Motor neuron (in vitro differentiated cells): Measurements from ENCODE around the gene THAP3. TPM values are rescaled to one million over a fixed set of nuclear protein-coding genes. Genes with fewer than 3 reads are reported as not detected.

Experiments used
- ATAC-seq, 8 experiments: fragments of 200-7000 bp; cut with Tn5 transposase; replicated peaks in 6 of 8; 2 replicates each; pipeline ENCODE4 v1.8.0; 2021; ENCODE audit warnings: mild to moderate bottlenecking in 8 of 8, moderate library complexity in 8 of 8
- H3K27ac ChIP-seq, 2 donors: fragments of 250-450 bp; sonication (Bioruptor Pico); 2 replicates each; pipeline ENCODE4 v1.9.0; 2021; ENCODE audit warnings: antibody characterized with exemption in 2 of 2, mild to moderate bottlenecking in 2 of 2, moderate library complexity in 1 of 2
- H3K4me1 ChIP-seq, 2 donors: fragments of 250-450 bp; sonication (Bioruptor Pico); replicated peaks in 1 of 2; 2 replicates each; pipeline ENCODE4 v1.6.1; 2021; ENCODE audit warnings: antibody characterized with exemption in 2 of 2, mild to moderate bottlenecking in 2 of 2, moderate library complexity in 1 of 2
- H3K4me3 ChIP-seq, 5 donors: fragments of 250-450 bp; sonication (Bioruptor Pico); 2 replicates each; pipeline ENCODE4 v1.9.0; 2021; ENCODE audit warnings: antibody characterized with exemption in 5 of 5, mild to moderate bottlenecking in 5 of 5, moderate library complexity in 4 of 5
- WGBS, 10 experiments: fragments of 450-650 bp; shearing (Covaris generic); methylation state at CpG; one replicate each; pipeline ENCODE4 v1.0.0; 2022; 5-methylcytosine and 5-hydroxymethylcytosine counted together
- in situ Hi-C, 9 experiments: fragments of 400-800 bp; cut with MboI; loops; one replicate each; pipeline ENCODE4 v1.15.0; 2021; ENCODE audit warnings: low sequenced_read_pairs in 9 of 9, low pct_unique_long_range_greater_than_20kb in 2 of 9; ENCODE audit not compliant: unreplicated experiment in 9 of 9
- total RNA-seq, 8 experiments: library from RNA; unstranded; fragments of 300-600 nt; gene quantifications; 2 replicates each; pipeline versions ENCODE4 v1.2.3 to v1.2.4, GENCODE V29; 2022

THAP3 gene
- total RNA-seq, 8 experiments from 2014 or later, result 12.8 to 47.5 (median 30.1) TPM

DNA sequence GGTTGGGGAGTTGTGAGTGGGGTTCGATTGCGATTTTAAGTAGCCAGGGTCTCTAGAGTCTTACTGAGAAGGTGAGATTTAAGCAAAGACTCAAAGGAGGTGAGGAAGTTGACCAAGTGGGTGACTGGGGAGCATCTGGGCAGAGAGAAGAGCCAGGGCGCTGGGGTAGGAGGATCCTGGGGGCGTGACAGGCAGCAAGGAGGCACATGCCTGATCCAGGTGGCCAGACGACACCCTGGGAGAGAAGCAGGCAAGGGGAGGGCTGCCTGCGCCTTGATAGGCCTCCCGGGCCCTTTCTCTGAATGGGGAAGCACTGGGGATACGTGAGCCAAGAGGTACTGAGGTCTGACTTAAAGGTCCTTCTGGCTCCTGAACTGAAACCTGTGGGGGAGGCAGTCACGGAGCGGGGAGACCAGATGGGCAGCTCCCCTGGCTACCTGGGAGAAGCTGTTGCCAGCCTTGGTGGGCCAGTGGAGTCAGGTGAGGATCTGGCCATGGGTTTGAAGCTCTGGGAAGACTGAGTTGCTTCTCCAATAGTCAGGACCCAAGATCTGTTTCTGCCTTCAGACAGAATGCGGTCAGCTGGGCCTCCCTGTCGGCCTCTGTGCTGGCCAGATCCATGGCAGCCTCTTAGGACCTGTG lies 39.5 kb upstream of the THAP3 start:
- Histone ChIP-seq H3K4me3 (no peak overlapping the region), H3K4me1 (peaks cover 13% of the 10 kb centered on the region in 2 donors), H3K27ac (no peak overlapping the region)
- WGBS, 10 experiments, result 84 to 100% (median 97%) methylated on average over 1 to 10 of the region's 12 CpGs; no CpG with 5 or more reads in 4 of the 10 experiments
- in situ Hi-C loops, result no loop called here
- ATAC-seq, result no peak

DNA sequence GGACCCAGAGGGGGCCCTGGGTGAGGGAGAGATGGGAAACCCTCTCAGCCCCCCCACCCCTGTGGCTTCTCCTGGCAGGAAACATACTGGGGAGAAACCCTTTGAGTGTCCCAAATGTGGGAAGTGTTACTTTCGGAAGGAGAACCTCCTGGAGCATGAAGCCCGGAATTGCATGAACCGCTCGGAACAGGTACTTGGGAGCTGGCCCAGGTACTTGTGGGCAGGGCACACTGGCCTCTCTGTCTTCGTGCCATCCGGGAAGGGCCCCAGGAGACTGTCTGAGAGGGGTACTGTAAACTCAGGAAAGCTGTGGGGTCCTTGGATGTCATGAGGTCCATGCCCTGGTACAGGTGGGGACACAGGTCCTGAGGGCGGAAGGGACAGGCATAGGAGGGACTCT lies 38.8 kb upstream of the THAP3 start:
- Histone ChIP-seq H3K4me3 (no peak overlapping the region), H3K4me1 (peaks cover 9% of the 10 kb centered on the region in 2 donors), H3K27ac (no peak overlapping the region)
- peak in 4 of 8 experiments; percentile 3 to 12 (median 4) for ATAC-seq
- 91 to 100% (median 100%) methylated on average over 2 to 7 of the region's 7 CpGs; no CpG with 5 or more reads in 6 of the 10 experiments for WGBS, 10 experiments
- in situ Hi-C loops, result no loop called here

DNA sequence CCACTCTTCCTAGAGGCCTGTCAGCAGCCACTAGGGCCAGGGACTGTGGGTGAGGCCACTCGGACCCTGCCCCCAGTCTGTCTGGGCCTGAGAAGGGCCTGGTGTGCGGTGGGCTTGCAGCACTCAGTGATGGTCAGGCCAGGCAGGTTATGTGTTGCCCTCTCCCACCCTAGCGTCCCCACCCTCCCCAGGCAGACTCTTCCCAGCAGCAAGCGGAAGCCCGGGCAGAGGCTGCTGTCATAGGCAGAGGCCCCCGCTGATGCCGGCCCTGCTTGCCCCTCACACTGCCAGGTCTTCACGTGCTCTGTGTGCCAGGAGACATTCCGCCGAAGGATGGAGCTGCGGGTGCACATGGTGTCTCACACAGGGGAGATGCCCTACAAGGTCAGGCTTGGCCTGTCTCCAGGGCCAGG lies 38.3 kb upstream of the THAP3 start:
- in situ Hi-C loops, result no loop called here
- 100% methylated on average over 4 of the region's 11 CpGs; no CpG with 5 or more reads in 9 of the 10 experiments for WGBS, 10 experiments
- ATAC-seq, result peak in 5 of 8 experiments; percentile 3 to 23 (median 7)
- Histone ChIP-seq H3K4me1 (peaks cover 4% of the 10 kb centered on the region in 2 donors), H3K4me3 (no peak overlapping the region), H3K27ac (no peak overlapping the region)

DNA sequence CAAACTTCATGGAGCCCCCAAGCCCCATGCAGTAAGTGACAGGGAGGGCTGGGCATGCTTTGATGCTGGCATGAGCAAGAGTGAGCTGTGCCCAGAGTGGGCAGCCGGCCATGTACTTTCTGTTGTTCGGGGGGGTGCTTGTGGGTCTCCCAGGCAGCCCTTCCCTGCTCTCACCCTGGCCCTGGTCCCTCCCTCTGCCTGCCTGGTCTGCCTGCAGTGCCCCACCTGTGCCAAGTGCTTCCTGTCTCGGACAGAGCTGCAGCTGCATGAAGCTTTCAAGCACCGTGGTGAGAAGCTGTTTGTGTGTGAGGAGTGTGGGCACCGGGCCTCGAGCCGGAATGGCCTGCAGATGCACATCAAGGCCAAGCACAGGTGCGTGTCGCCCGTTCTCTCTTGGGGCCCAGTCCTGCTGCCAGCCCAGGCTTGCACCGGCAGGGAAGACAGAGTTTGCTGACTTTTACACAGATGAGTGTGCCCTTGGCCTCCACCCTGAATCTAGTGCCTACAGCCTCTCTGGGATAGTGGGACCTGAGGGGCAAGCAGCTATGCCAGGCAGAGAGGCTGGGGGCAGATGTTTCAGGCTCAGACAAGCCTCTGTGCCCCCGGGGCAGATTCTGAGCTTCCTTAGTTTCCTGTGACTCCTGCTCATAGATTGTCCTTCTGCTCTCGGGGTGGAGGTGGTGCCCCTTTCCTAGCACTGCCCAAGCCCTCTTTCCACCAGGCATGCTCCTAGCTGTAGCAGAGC lies 37.2 kb upstream of the THAP3 start:
- Histone ChIP-seq H3K4me3 (no peak overlapping the region), H3K4me1 (no peaks in the 10 kb centered on the region), H3K27ac (no peak overlapping the region)
- 76 to 100% (median 84%) methylated on average over 1 to 6 of the region's 13 CpGs; no CpG with 5 or more reads in 4 of the 10 experiments for WGBS, 10 experiments
- in situ Hi-C loops, result no loop called here
- peak in 2 of 8 experiments; percentile 3 to 18 for ATAC-seq

DNA sequence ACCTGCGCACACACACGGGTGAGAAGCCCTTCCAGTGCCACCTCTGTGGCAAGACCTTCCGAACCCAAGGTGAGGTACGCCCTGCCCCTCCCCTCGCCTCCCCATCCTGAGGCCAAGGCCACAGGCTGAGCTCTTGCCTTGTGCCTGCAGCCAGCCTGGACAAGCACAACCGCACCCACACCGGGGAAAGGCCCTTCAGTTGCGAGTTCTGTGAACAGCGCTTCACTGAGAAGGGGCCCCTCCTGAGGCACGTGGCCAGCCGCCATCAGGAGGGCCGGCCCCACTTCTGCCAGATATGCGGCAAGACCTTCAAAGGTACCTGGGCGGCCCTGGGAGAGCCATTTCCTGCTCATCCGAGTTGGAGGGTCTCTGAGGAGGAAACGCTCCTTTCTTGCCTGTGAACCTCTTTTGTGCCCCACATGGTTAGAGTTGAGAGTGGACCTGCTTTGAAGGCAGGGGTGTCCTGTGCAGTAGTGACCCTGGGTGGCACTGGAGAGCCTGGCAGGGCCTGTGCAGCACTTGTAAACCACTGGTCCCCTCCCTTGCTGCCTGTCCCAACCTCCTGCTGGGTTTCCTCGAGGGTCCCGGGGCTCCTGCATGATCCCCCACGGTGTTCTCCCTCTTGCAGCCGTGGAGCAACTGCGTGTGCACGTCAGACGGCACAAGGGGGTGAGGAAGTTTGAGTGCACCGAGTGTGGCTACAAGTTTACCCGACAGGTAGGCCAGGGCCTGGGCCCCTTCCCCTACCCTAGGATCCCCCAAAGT lies 36.4 kb upstream of the THAP3 start:
- ATAC-seq, result peak in 2 of 8 experiments; percentile 4 to 7
- H3K27ac ChIP-seq, result peak overlapping the region in 1 of 2 donors; percentile 20
- no peak overlapping the region for H3K4me3 ChIP-seq
- 64 to 98% (median 86%) methylated on average over 1 to 9 of the region's 25 CpGs; no CpG with 5 or more reads in 4 of the 10 experiments for WGBS, 10 experiments
- no peaks in the 10 kb centered on the region for H3K4me1 ChIP-seq
- in situ Hi-C loops, result no loop called here

DNA sequence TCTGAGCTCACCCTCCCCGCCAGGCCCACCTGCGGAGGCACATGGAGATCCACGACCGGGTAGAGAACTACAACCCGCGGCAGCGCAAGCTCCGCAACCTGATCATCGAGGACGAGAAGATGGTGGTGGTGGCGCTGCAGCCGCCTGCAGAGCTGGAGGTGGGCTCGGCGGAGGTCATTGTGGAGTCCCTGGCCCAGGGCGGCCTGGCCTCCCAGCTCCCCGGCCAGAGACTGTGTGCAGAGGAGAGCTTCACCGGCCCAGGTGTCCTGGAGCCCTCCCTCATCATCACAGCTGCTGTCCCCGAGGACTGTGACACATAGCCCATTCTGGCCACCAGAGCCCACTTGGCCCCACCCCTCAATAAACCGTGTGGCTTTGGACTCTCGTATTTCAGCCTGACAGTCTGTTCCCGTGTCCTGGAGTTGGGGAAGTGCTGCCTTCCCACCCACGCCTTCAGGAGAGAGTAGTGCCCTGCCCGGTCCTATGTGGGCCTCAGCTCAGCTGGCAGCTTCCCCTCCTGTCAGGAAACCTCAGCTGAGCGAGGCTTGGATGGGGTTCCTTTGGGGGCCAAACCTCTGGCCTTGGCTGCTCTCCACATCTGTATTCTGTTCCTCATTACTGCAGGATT lies 35.7 kb upstream of the THAP3 start:
- Histone ChIP-seq H3K4me3 (no peak overlapping the region), H3K4me1 (no peaks in the 10 kb centered on the region), H3K27ac (no peak overlapping the region)
- in situ Hi-C loops, result no loop called here
- peak in 2 of 8 experiments; percentile 2 to 5 for ATAC-seq
- 57 to 90% (median 81%) methylated on average over 1 to 10 of the region's 24 CpGs; no CpG with 5 or more reads in 5 of the 10 experiments for WGBS, 10 experiments

DNA sequence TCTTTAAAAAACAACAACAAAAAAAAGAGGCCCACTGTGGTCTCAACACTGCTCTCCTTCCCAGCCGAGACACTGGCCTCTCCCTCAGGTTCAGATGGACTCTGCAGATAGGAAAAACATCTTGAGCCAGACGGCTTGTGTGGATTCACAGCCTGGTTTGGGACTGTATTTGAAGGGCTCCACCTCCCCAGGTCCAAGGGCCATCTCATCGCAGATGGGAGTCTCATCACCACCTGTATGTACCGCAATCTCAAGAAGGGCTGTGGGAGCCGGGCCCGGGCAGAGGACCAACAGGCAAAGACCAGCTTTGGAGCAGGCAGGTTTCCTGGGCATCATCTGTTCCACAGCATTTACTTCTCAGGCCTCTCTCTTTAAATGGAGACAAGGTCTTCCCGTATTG lies 34.6 kb upstream of the THAP3 start:
- ATAC-seq, result no peak
- Histone ChIP-seq H3K27ac (no peak overlapping the region), H3K4me3 (no peak overlapping the region), H3K4me1 (no peaks in the 10 kb centered on the region)
- 57 to 100% (median 98%) methylated on average over 1 to 6 of the region's 7 CpGs; no CpG with 5 or more reads in 2 of the 10 experiments for WGBS, 10 experiments
- in situ Hi-C loops, result no loop called here

DNA sequence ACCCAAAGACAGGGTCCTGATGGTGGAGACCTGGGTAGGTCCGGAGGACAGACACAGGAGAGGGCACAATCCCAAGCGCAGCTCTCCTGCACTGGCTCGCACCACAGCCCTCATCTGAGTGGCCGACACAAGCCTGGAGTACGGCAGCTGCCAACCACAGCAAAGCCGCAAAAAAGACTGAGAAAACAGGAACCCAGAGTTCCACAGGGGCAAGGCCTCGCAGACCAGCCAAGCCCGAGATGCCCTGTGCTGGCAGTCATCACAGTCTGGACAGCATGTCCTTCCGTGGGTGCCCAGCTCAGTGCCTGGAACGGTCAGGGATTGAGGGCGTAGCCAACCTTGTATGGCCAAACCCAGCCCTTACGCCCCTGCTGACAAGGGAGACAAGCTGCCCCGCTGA lies 33.4 kb upstream of the THAP3 start:
- H3K27ac ChIP-seq, result no peak overlapping the region
- peaks cover 0 to 5% of the 10 kb centered on the region in 2 donors for H3K4me1 ChIP-seq
- in situ Hi-C loops, result no loop called here
- 88 to 100% (median 93%) methylated on average over 3 to 11 of the region's 13 CpGs; no CpG with 5 or more reads in 6 of the 10 experiments for WGBS, 10 experiments
- no peak for ATAC-seq
- no peak overlapping the region for H3K4me3 ChIP-seq

DNA sequence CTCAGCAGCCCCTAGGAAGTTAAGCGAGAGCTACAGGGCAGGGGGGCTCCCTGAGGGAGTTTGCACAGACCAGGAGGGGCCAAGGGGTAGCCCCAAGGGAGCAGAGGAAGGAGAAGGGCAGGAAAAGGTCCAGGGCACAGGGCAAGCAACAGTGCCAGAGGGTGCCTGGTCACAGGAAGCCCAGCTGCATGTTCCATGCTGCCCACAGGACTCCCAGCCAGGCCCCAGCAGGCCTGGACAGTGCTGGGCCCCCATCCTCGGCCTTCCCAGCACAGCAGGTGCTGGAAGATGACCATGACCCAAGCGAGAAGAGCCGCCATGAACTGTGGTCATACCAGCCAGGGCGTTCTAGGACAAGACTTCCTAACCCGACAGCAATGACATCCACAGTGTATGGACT lies 33.0 kb upstream of the THAP3 start:
- WGBS, 10 experiments, result 20 to 100% (median 86%) methylated on average over 1 to 4 of the region's 6 CpGs; no CpG with 5 or more reads in 4 of the 10 experiments
- no peak overlapping the region for H3K4me3 ChIP-seq
- no peak overlapping the region for H3K27ac ChIP-seq
- in situ Hi-C loops, result no loop called here
- ATAC-seq, result no peak
- peaks cover 0 to 9% of the 10 kb centered on the region in 2 donors for H3K4me1 ChIP-seq

DNA sequence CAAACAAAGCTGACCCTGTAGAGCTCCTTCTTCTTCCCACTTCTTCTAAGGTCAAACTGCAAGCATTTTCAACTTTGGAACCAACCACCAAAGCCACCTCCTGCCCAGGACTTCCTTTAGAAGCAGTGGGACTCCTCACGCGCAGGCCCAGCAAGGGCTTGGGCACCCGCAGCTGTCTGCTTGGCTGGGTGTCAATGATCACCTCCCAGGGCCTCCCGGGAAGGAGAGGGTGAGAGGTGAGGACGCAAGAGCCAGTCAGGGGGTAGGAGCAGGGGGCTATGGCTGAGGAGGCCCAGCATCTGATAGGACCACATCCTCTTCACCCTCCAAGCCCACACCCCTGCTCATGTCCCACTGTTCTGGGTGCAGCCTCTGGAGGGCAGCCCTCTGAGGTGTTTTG lies 32.2 kb upstream of the THAP3 start:
- in situ Hi-C loops, result no loop called here
- H3K4me1 ChIP-seq, result peaks cover 0 to 17% of the 10 kb centered on the region in 2 donors
- WGBS, 10 experiments, result 30 to 100% (median 93%) methylated on average over 1 to 4 of the region's 5 CpGs; no CpG with 5 or more reads in 5 of the 10 experiments
- no peak overlapping the region for H3K27ac ChIP-seq
- ATAC-seq, result no peak
- H3K4me3 ChIP-seq, result no peak overlapping the region

DNA sequence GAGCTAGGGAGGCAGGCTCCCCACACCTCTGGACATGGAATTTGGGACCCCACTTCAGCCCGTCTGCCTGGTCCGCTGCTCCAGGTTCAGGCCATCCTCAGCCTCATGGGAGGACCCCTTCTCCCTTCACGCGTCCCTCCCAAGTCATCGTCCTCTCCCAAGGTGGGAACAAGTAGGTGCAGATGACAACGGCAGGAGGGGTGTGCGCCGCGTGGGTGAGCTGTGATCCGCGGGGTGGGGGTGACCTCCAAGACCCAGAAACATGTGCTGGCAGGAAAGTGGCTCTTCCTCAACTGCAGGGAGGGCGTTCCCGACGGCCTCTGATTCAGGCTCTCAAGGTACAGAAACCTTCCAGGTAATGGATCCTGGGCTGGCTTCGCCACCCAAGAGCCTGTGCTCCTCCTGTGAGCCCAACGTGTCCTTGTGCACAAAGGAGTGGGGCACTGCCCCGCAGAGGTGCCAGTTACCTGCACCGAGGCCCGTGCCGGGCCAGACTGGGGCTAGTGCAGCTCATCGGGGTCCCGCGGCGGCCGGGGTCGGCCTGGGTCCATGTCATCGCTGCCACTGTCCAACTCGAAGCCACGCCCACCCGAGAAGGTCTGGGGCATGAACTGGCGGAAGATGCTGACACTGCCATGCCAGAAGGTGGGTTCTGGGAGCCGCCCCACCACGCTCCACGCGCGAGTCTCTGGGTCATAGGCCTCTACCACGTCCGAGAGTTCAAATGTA lies 31.6 kb upstream of the THAP3 start:
- in situ Hi-C loops, result no loop called here
- ATAC-seq, result peak in 2 of 8 experiments; percentile 3 to 5
- Histone ChIP-seq H3K4me1 (peaks cover 0 to 18% of the 10 kb centered on the region in 2 donors), H3K27ac (no peak overlapping the region), H3K4me3 (no peak overlapping the region)
- 89 to 100% (median 97%) methylated on average over 5 to 12 of the region's 38 CpGs; no CpG with 5 or more reads in 7 of the 10 experiments for WGBS, 10 experiments

DNA sequence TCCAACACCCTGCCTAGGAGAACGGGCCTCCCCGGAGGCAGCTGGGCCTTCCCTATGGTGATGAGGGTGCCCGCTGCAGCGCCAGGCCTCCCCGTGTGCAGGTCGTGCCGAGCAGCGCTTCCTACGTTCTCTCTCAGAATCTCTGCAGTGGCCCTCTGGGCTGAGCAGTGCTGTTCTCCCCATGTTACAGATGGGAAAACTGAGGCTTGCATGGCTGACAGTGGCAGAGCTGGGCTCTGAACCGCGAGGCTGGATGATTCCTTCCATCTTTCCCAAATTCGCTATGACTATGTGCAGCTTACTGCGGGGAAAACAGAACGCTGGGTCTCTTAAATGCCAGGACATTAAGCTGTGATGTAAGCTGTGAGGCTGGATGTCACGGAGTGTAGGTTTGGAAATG lies 30.9 kb upstream of the THAP3 start:
- in situ Hi-C loops, result no loop called here
- Histone ChIP-seq H3K27ac (no peak overlapping the region), H3K4me1 (peaks cover 0 to 18% of the 10 kb centered on the region in 2 donors), H3K4me3 (no peak overlapping the region)
- no peak for ATAC-seq
- WGBS, 10 experiments, result 92 to 100% (median 96%) methylated on average over 1 to 12 of the region's 15 CpGs; no CpG with 5 or more reads in 3 of the 10 experiments
